Parathyroid adenoma (tissue), 2 donors: Measurements from ENCODE around the gene STK4.

ENCODE experiments used
- H2AFZ ChIP-seq: fragments of 300-600 bp; sonication (generic); one replicate; pipeline ENCODE4 v1.7.0; 2017; ENCODE audit warnings: antibody characterized with exemption, mild to moderate bottlenecking
- H3K27ac ChIP-seq: fragments of 300-600 bp; sonication (generic); one replicate; pipeline ENCODE4 v1.7.0; 2017
- H3K27me3 ChIP-seq: fragments of 300-600 bp; sonication (generic); one replicate; pipeline ENCODE4 v1.7.0; 2017; ENCODE audit warnings: low read length; ENCODE audit not compliant: control insufficient read depth, insufficient read depth
- H3K36me3 ChIP-seq: fragments of 300-600 bp; sonication (generic); one replicate; pipeline ENCODE4 v1.7.0; 2017; ENCODE audit warnings: low read length; ENCODE audit not compliant: control insufficient read depth, insufficient read depth
- H3K4me1 ChIP-seq: fragments of 300-600 bp; sonication (generic); one replicate; pipeline ENCODE4 v1.7.0; 2017; ENCODE audit warnings: control low read depth
- H3K4me2 ChIP-seq: fragments of 300-600 bp; sonication (generic); one replicate; pipeline ENCODE4 v1.7.0; 2017; ENCODE audit warnings: low read length
- H3K4me3 ChIP-seq: fragments of 300-600 bp; sonication (generic); one replicate; pipeline ENCODE4 v1.7.0; 2017; ENCODE audit warnings: low read depth, low read length
- H3K79me2 ChIP-seq: fragments of 300-600 bp; sonication (generic); one replicate; pipeline ENCODE4 v1.7.0; 2017; ENCODE audit warnings: control low read depth
- H3K9ac ChIP-seq: fragments of 300-600 bp; sonication (generic); one replicate; pipeline ENCODE4 v1.7.0; 2017; ENCODE audit warnings: mild to moderate bottlenecking
- H3K9me3 ChIP-seq: fragments of 300-600 bp; sonication (generic); one replicate; pipeline ENCODE4 v1.7.0; 2017; ENCODE audit warnings: low read length; ENCODE audit not compliant: control insufficient read depth
- TF ChIP-seq, protein P1 (sequence below): fragments of 300-600 bp; sonication (generic); IDR thresholded peaks from one replicate; pipeline ENCODE4 v1.7.0; 2017; ENCODE audit warnings: antibody characterized with exemption, mild to moderate bottlenecking
- donor health status: primary hyperparathyroidism.

STK4 gene

DNA sequence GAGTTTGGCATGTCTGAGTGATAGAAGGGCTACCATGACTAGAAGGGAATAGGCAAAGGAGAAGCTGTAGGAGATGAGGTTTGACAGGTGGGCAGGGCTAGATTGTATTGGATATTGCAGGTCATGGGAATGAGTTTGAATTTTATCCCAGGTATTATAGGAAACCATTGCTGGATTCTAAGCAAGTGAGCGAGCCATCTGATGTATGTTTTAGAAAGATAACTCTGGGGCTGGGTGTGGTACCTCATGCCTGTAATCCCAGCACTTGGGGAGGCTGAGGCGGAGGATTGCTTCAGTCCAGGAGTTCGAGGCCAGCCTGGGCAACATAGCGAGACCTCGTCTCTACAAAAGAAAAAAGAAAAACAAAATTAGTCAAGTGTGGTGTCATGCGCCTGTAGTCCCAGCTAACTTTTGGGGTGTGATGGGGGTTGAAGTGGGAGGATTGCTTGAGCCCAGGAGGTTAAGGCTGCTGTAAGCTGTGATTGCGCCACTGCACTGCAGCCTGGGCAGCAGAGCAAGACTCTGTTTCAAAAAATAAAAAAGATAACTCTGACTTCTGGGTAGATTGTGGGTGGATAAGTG lies 16.9 kb downstream of the STK4 start:
- H3K4me1 ChIP-seq: peaks cover 4% of the 10 kb centered on the region
- TF ChIP-seq, protein P1, sequence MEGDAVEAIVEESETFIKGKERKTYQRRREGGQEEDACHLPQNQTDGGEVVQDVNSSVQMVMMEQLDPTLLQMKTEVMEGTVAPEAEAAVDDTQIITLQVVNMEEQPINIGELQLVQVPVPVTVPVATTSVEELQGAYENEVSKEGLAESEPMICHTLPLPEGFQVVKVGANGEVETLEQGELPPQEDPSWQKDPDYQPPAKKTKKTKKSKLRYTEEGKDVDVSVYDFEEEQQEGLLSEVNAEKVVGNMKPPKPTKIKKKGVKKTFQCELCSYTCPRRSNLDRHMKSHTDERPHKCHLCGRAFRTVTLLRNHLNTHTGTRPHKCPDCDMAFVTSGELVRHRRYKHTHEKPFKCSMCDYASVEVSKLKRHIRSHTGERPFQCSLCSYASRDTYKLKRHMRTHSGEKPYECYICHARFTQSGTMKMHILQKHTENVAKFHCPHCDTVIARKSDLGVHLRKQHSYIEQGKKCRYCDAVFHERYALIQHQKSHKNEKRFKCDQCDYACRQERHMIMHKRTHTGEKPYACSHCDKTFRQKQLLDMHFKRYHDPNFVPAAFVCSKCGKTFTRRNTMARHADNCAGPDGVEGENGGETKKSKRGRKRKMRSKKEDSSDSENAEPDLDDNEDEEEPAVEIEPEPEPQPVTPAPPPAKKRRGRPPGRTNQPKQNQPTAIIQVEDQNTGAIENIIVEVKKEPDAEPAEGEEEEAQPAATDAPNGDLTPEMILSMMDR: no peak
- no peak overlapping the region for H3K4me2 ChIP-seq
- H3K79me2 ChIP-seq: no peaks in the 10 kb centered on the region
- H2AFZ ChIP-seq: no peak overlapping the region
- no peaks in the 10 kb centered on the region for H3K27me3 ChIP-seq
- no peak overlapping the region for H3K27ac ChIP-seq
- H3K9me3 ChIP-seq: no peaks in the 10 kb centered on the region
- no peaks in the 10 kb centered on the region for H3K36me3 ChIP-seq
- H3K4me3 ChIP-seq: no peak overlapping the region
- no peak overlapping the region for H3K9ac ChIP-seq

DNA sequence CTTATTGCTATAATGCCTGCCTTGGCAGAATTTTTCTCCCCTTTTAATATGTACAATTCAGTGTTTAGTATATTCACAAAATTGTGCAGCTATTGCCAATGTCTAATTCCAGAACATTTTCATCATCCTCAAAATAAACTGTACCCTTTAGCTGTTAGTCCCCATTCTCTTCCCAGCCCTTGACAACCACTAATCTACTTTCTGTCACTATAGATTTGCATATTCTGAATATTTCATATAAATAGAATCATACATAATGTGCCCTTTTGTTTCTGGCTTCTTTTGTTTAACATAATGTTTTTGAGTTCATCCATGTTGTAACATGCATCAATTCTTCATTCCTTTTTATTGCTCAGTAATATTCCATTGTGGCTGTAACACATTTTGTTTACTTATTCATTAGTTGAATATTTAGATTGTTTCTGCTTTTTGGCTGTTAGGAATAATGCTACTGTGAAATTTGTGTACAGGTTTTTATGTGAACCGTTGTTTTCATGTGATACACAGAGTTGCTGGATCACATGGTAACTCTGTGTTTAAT lies 22.4 kb downstream of the STK4 start:
- no peak overlapping the region for H3K27ac ChIP-seq
- no peak overlapping the region for H3K4me3 ChIP-seq
- H3K9me3 ChIP-seq: no peaks in the 10 kb centered on the region
- no peaks in the 10 kb centered on the region for H3K36me3 ChIP-seq
- H3K4me2 ChIP-seq: no peak overlapping the region
- no peaks in the 10 kb centered on the region for H3K4me1 ChIP-seq
- H3K27me3 ChIP-seq: no peaks in the 10 kb centered on the region
- TF ChIP-seq, protein P1: no peak
- H3K9ac ChIP-seq: no peak overlapping the region
- H2AFZ ChIP-seq: no peak overlapping the region
- H3K79me2 ChIP-seq: peaks cover 3% of the 10 kb centered on the region

DNA sequence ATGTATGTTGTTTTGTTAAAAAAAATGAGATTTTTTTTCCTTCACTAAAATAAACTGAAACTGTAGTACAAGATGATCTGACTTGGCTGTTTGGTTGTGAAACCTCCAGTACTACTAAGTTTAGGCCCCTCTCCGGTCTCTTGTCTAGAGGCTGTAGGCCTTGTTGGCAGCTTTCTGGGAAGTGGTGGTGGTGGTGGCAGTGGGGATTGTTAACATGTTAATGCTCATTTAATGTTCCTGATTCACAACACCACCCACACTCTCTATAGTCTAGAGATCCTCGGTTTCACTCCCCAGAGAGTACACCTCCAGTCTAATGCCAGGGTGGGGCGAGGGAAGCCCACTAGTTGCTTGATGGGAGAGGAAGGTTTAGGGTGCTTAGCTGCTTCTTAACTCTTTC lies 24.1 kb downstream of the STK4 start:
- Histone ChIP-seq H3K4me1 (no peaks in the 10 kb centered on the region), H3K4me3 (no peak overlapping the region)

DNA sequence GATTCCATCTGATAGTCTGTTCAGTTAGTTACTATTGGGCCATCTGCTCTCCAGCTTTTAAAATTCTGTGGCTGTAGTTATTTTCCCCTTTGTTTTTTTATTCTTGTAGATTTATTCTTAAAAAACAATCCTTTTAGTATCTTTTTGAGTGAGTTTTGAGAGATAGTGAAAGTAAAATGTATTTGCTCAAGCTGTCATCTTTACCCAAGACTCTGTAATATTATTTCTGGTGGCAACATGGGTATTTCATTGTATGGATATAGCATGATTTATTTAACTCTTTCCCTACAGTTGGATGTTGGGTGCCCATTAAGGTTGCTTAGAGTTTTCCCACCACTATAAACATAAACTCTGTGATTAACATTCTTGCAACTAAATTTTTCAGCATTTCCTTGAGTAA lies 24.6 kb downstream of the STK4 start:
- TF ChIP-seq, protein P1: no peak
- Histone ChIP-seq H3K27ac (no peak overlapping the region), H3K4me1 (no peaks in the 10 kb centered on the region), H2AFZ (no peak overlapping the region), H3K27me3 (no peaks in the 10 kb centered on the region), H3K79me2 (peaks cover 3% of the 10 kb centered on the region), H3K36me3 (no peaks in the 10 kb centered on the region), H3K9me3 (no peaks in the 10 kb centered on the region), H3K9ac (no peak overlapping the region), H3K4me2 (no peak overlapping the region), H3K4me3 (no peak overlapping the region)

More for the DNA sequence above, 24.1 kb downstream of the STK4 start:
- peaks cover 3% of the 10 kb centered on the region for H3K79me2 ChIP-seq
- H3K36me3 ChIP-seq: no peaks in the 10 kb centered on the region
- no peaks in the 10 kb centered on the region for H3K9me3 ChIP-seq
- no peak overlapping the region for H2AFZ ChIP-seq
- H3K9ac ChIP-seq: no peak overlapping the region
- TF ChIP-seq, protein P1: no peak
- no peak overlapping the region for H3K27ac ChIP-seq
- H3K27me3 ChIP-seq: no peaks in the 10 kb centered on the region
- H3K4me2 ChIP-seq: no peak overlapping the region

DNA sequence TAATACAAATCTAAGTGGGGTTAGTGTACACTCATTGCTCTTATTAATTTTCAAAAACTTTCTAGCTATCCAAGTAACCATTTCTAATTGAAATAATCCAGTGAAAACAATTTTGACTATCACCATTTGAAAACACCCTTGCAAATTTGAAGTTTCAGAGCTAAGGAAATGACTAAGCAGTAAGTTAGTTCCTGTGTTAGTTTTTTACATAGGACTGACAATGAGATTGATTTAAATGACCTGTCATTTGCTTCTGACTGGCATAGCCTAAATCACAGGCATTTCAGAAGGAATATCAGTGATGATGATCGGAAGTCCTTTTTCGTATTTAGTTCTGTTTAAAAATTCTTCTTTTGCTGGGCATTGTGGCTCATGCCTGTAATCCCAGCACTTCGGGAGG lies 27.0 kb downstream of the STK4 start:
- no peak overlapping the region for H3K27ac ChIP-seq
- H3K4me3 ChIP-seq: no peak overlapping the region
- peaks cover 3% of the 10 kb centered on the region for H3K79me2 ChIP-seq
- no peak overlapping the region for H2AFZ ChIP-seq
- TF ChIP-seq, protein P1: no peak
- H3K36me3 ChIP-seq: no peaks in the 10 kb centered on the region
- no peak overlapping the region for H3K4me2 ChIP-seq
- no peaks in the 10 kb centered on the region for H3K27me3 ChIP-seq
- no peaks in the 10 kb centered on the region for H3K9me3 ChIP-seq
- no peak overlapping the region for H3K9ac ChIP-seq
- no peaks in the 10 kb centered on the region for H3K4me1 ChIP-seq
